Choroid plexus epithelial cell (primary cell): ENCODE measurements around the gene PAX2.

Experiments
- DNase-seq: peaks from one replicate; pipeline ENCODE4 v3.0.0-alpha.2; 2010; ENCODE audit warnings: low read depth
- H3K4me3 ChIP-seq: 2 replicates; pipeline ENCODE4 v1.5.1; 2011; ENCODE audit warnings: low read depth, mild to moderate bottlenecking, control low read depth, low read length, moderate library complexity
- TF ChIP-seq, protein P1 (sequence below): conservative IDR thresholded peaks from 2 replicates; pipeline ENCODE4 v1.5.1; 2011; ENCODE audit warnings: low read depth, mild to moderate bottlenecking, control low read depth, inconsistent platforms, low read length, moderate library complexity

The PAX2 gene

DNA sequence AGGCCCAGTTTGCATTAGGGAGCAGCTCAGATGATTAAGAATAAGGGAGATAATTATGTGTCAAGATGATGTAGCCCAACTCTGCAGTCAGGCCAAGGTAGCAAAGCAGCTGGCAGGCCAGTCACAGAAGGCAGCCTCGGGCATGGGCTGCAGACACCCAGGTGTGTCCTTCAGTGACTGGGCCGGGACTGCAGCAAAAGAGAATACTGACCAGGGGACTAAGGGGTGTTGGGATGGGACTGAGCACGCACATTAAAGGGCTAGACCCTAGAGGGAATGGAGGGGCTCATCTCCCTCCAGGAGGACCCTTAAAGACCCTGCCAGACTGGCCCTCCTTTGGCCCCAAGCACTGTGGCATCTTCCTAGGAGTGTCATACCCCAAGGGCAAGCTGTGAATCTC, 38.7 kb downstream of the PAX2 start:
- no peak overlapping the region for H3K4me3 ChIP-seq
- TF ChIP-seq, protein P1, sequence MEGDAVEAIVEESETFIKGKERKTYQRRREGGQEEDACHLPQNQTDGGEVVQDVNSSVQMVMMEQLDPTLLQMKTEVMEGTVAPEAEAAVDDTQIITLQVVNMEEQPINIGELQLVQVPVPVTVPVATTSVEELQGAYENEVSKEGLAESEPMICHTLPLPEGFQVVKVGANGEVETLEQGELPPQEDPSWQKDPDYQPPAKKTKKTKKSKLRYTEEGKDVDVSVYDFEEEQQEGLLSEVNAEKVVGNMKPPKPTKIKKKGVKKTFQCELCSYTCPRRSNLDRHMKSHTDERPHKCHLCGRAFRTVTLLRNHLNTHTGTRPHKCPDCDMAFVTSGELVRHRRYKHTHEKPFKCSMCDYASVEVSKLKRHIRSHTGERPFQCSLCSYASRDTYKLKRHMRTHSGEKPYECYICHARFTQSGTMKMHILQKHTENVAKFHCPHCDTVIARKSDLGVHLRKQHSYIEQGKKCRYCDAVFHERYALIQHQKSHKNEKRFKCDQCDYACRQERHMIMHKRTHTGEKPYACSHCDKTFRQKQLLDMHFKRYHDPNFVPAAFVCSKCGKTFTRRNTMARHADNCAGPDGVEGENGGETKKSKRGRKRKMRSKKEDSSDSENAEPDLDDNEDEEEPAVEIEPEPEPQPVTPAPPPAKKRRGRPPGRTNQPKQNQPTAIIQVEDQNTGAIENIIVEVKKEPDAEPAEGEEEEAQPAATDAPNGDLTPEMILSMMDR, result no peak
- no peak for DNase-seq

DNA sequence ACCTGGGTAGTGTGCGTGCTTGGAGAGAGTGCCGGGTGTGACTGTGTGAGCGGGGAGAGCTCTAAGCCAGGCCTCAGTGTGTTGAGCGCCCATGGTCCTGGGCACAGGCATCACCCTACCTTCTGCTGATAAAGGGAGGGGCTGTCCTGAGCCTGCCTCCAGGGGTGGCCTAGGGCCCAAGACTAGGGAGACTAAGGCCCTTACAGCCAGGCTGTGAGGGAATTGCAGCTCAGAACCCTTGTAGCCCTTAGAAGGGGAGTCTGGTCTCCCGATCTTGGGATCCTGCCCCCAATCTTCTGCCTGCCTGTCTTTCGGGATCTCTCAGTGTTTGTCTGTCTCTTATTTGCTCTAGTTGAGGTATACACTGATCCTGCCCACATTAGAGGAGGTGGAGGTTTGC, 41.2 kb downstream of the PAX2 start:
- DNase-seq, result no peak
- no peak overlapping the region for H3K4me3 ChIP-seq
- TF ChIP-seq, protein P1, result no peak

DNA sequence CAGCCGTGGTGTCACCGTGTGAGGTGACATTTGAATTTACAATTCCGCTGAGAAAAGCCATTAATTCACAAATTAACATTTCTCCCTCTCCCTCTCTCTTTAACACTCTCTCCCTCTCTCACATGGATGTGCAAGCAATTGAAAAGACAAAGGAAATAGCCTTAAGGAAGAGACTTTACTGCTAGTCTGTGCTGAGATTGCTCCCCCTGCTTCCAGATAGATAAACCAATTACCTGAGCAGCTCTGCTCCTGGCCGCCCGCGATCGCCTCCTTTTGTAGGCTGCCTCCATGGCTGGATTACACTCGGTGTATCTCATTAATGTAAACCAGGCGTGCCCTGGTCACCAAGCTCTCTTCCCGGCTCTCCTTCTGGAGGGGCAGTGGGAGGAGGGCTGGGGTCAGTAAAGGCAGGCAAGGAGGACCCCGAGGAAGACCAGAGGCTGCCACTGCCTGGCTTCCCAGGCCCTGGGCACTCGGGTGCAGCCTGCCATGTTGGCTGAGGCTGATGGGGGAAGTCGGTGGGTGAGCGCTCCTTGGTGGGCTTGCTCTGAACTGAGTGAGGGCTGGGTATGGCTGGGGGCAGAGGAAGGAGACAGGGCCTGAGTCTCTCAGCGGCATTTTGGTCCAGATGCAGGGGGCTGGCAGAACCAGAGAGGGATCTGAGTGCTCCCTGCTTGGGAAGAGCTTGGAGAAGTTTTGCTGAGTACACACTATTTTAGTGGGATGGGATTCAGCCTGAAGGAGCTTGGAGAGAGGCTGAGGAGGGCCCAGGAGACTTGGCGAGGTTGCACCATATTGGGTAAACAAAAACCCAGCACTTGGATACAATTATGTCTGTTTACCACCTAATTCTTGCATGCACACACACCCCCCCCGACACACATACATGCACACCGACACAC, 42.9 kb downstream of the PAX2 start:
- TF ChIP-seq, protein P1, result no peak
- no peak for DNase-seq
- H3K4me3 ChIP-seq, result no peak overlapping the region

DNA sequence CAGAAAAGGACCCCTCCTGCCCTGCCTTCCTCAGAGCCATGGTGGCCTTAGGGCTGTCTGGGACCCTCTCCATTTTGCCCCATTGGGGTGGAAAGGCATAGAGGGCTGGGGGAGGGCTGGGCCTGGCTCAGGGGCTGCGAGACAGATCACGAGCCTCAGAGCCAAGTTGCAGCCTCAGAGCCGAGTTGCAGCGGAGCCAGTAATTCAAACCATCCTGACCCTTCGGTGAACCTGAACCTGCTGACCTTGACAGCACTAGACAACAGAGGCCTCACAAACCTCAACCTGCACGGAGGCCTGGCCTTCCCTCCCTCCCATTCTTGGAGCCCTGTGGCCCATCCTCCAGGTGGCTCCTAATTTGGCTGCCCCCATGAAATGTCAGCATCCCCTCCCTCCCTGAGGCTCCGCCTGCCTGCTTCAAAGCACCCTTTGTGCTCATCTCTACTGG, 45.4 kb downstream of the PAX2 start:
- H3K4me3 ChIP-seq, result no peak overlapping the region
- TF ChIP-seq, protein P1, result no peak
- DNase-seq, result peak; percentile 7

DNA sequence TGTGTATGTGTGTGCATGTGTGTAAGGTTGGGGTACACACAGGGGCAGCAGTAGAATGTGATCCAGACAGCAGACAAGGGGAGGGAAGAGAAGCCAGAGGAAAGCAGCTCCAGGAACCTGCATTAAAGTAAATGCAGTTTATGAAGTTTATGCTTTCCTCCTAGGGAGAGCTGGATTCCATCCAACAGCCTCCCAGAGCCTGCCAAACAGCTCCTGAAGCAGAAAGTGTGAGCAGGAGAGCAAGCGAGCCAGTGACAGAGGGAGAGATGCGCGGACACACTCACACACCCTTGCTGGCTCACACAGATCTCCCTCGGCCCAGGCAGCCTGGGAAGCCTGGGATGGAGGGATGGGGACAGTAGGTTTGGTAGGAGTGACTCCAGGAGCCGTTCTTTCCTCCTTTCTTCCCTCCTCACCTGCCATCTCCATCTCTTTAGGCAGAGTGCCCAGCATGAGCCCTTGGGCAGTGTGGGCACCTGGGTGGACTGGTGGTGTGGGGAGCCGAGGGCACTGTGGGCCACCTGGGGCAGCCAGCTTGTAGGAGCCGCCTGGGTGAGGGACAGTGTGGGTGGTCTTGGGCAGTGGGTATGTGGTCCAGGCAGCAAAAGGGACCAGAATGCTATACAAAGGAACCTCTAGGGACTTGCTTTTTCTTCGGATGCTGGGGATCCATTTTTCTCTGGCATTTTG, 46.1 kb downstream of the PAX2 start:
- peak; percentile 31 for DNase-seq
- TF ChIP-seq, protein P1, result no peak
- no peak overlapping the region for H3K4me3 ChIP-seq

DNA sequence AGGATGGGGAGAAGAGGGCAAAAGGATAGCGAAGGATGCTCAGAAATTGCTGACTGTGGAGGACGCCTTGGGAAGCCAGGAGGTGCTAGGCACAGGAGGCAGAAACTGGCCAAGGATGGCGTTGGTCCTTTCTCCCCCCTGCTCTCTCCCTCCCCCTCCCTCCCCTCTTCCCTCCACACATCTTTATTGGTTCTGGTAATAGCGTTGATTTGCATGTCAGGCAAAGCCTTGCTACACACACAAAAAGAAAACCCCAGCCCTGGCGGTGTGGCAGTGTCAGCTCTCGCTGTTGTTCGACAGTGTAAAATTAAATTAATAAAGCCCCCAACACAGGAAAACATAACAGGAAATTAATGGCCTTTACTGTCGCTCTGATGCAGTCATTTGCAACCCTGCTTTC, 47.2 kb downstream of the PAX2 start:
- no peak for DNase-seq
- H3K4me3 ChIP-seq, result no peak overlapping the region
- TF ChIP-seq, protein P1, result no peak
